IMR-90 (cell line): ENCODE measurements around the gene SLC12A4. TPM values are rescaled to one million over a fixed set of nuclear protein-coding genes. Genes with fewer than 3 reads are reported as not detected.

ENCODE experiments used
- ATAC-seq: fragments of 200-7000 bp; cut with Tn5 transposase; 2 replicates; pipeline ENCODE4 v1.9.1; 2020; ENCODE audit warnings: low read depth, mild to moderate bottlenecking, moderate library complexity
- BruUV-seq: library from RNA; stranded (reverse); fragments of 400-500 nt; replicated peaks from 2 replicates; lab custom pipeline; 2021; lab: Mats Ljungman, UMichigan
- CTCF ChIA-PET: fragments of 300-600 bp; formaldehyde crosslinking; extraction: SDS; loops from one replicate; lab custom pipeline; 2021; ENCODE audit warnings: antibody characterized with exemption; lab: Yijun Ruan, JAX
- POLR2A ChIA-PET: fragments of 300-600 bp; sonication (Branson Sonifier 250); formaldehyde crosslinking; loops from one replicate; lab custom pipeline; 2022; ENCODE audit warnings: antibody characterized with exemption; ENCODE audit not compliant: unreplicated experiment; lab: Charles Lee
- DNase-seq: peaks from one replicate; pipeline ENCODE4 v3.0.0; 2013
- H2AFZ ChIP-seq: replicated peaks from 2 replicates; pipeline ENCODE3; 2013; ENCODE audit warnings: low read length, mild to moderate bottlenecking; ENCODE audit not compliant: poor library complexity
- H2AK5ac ChIP-seq: 2 replicates; pipeline ENCODE4 v1.6.1; 2013; ENCODE audit warnings: low read depth, low read length, inconsistent platforms
- H2AK9ac ChIP-seq: replicated peaks from 2 replicates; pipeline ENCODE3; 2013; ENCODE audit warnings: mild to moderate bottlenecking, low read depth, low read length, moderate library complexity; ENCODE audit not compliant: poor library complexity
- H2BK120ac ChIP-seq: 2 replicates; pipeline ENCODE4 v1.6.1; 2013; ENCODE audit warnings: low read depth, low read length, inconsistent platforms
- H2BK15ac ChIP-seq: 3 replicates; pipeline ENCODE4 v1.6.1; 2013; ENCODE audit warnings: low read depth, low read length, inconsistent platforms
- H2BK20ac ChIP-seq: 2 replicates; pipeline ENCODE4 v1.6.1; 2013; ENCODE audit warnings: low read depth, mild to moderate bottlenecking, inconsistent platforms, low read length, moderate library complexity
- H2BK5ac ChIP-seq: 2 replicates; pipeline ENCODE4 v1.6.1; 2013; ENCODE audit warnings: mild to moderate bottlenecking, low read depth, low read length, inconsistent platforms; ENCODE audit not compliant: poor library complexity, severe bottlenecking
- H3K14ac ChIP-seq: replicated peaks from 2 replicates; pipeline ENCODE4 v1.6.1; 2013; ENCODE audit warnings: low read depth, low read length, inconsistent platforms
- H3K18ac ChIP-seq: 2 replicates; pipeline ENCODE4 v1.6.1; 2013; ENCODE audit warnings: low read depth, low read length, control low read depth
- H3K23ac ChIP-seq: 2 replicates; pipeline ENCODE4 v1.6.1; 2013; ENCODE audit warnings: low read depth, low read length, inconsistent platforms
- H3K27ac ChIP-seq: 2 replicates; pipeline ENCODE4 v1.5.1; 2013; ENCODE audit warnings: mild to moderate bottlenecking, control low read depth, low read length; ENCODE audit not compliant: insufficient read depth
- H3K27me3 ChIP-seq: 2 replicates; pipeline ENCODE4 v1.6.1; 2013; ENCODE audit warnings: low read length; ENCODE audit not compliant: control insufficient read depth, insufficient read depth
- H3K36me3 ChIP-seq: 2 replicates; pipeline ENCODE4 v1.6.1; 2013; ENCODE audit warnings: low read length, mixed read lengths; ENCODE audit not compliant: control insufficient read depth, insufficient read depth
- H3K4ac ChIP-seq: 2 replicates; pipeline ENCODE4 v1.6.1; 2013; ENCODE audit warnings: low read depth, low read length, inconsistent platforms
- H3K4me1 ChIP-seq: 2 replicates; pipeline ENCODE4 v1.6.1; 2013; ENCODE audit warnings: low read length, mixed read lengths; ENCODE audit not compliant: control insufficient read depth, insufficient read depth
- H3K4me2 ChIP-seq: 2 replicates; pipeline ENCODE4 v1.6.1; 2013; ENCODE audit warnings: low read depth, mild to moderate bottlenecking, control low read depth, low read length, moderate library complexity
- H3K4me3 ChIP-seq: 2 replicates; pipeline ENCODE4 v1.5.1; 2013; ENCODE audit warnings: low read depth, mild to moderate bottlenecking, control low read depth, low read length, moderate library complexity; ENCODE audit not compliant: insufficient read depth
- H3K56ac ChIP-seq: 2 replicates; pipeline ENCODE4 v1.6.1; 2013; ENCODE audit warnings: low read length, inconsistent platforms; ENCODE audit not compliant: insufficient read depth; ENCODE audit errors: extremely low read depth
- H3K79me1 ChIP-seq, 2 experiments: 2 replicates each; pipeline ENCODE4 v1.6.1; 2013; ENCODE audit warnings: low read length in 2 of 2, inconsistent platforms in 1 of 2, low read depth in 1 of 2
- H3K9ac ChIP-seq: 2 replicates; pipeline ENCODE4 v1.6.1; 2013; ENCODE audit warnings: low read depth, low read length, control low read depth
- H3K9me1 ChIP-seq: 2 replicates; pipeline ENCODE4 v1.6.1; 2013; ENCODE audit warnings: low read length, inconsistent platforms; ENCODE audit not compliant: insufficient read depth
- H3K9me3 ChIP-seq: 2 replicates; pipeline ENCODE4 v1.6.1; 2013; ENCODE audit warnings: low read length; ENCODE audit not compliant: control insufficient read depth, insufficient read depth
- H4K20me1 ChIP-seq: 2 replicates; pipeline ENCODE4 v1.6.1; 2013; ENCODE audit warnings: low read length, inconsistent platforms; ENCODE audit not compliant: insufficient read depth
- H4K5ac ChIP-seq: 2 replicates; pipeline ENCODE4 v1.6.1; 2013; ENCODE audit warnings: mild to moderate bottlenecking, low read depth, low read length, control low read depth
- H4K8ac ChIP-seq, 2 experiments: 2 replicates each; pipeline ENCODE4 v1.6.1; 2013; ENCODE audit warnings: low read depth in 2 of 2, low read length in 2 of 2, control low read depth in 1 of 2, inconsistent platforms in 1 of 2
- H4K91ac ChIP-seq: 2 replicates; pipeline ENCODE4 v1.6.1; 2013; ENCODE audit warnings: low read depth, low read length, inconsistent platforms; ENCODE audit not compliant: insufficient read depth
- CEBPB ChIP-seq: IDR thresholded peaks from 2 replicates; pipeline ENCODE4 v1.6.1; 2012; ENCODE audit warnings: low read depth, low read length, improper control_type of control experiment
- CHD1 ChIP-seq: IDR thresholded peaks from 2 replicates; pipeline ENCODE4 v1.6.1; 2012; ENCODE audit warnings: low read depth, low read length, improper control_type of control experiment
- MAFK ChIP-seq: IDR thresholded peaks from 2 replicates; pipeline ENCODE4 v1.6.1; 2012; ENCODE audit warnings: low read depth, low read length, improper control_type of control experiment
- MAZ ChIP-seq: IDR thresholded peaks from 2 replicates; pipeline ENCODE4 v1.6.1; 2012; ENCODE audit warnings: low read depth, mild to moderate bottlenecking, low read length, improper control_type of control experiment, moderate library complexity, borderline replicate concordance
- MXI1 ChIP-seq: IDR thresholded peaks from 2 replicates; pipeline ENCODE4 v1.6.1; 2012; ENCODE audit warnings: low read depth, mild to moderate bottlenecking, low read length, moderate library complexity, borderline replicate concordance
- NFE2L2 ChIP-seq: fragments of 150-350 bp; IDR thresholded peaks from 2 replicates; pipeline ENCODE4 v1.6.1; 2016; ENCODE audit warnings: low read depth, mild to moderate bottlenecking, low read length
- RAD21 ChIP-seq: IDR thresholded peaks from 2 replicates; pipeline ENCODE4 v1.6.1; 2012; ENCODE audit warnings: low read length, improper control_type of control experiment
- RCOR1 ChIP-seq: IDR thresholded peaks from 2 replicates; pipeline ENCODE4 v1.6.1; 2012; ENCODE audit warnings: mild to moderate bottlenecking, low read length, improper control_type of control experiment; ENCODE audit not compliant: insufficient replicate concordance
- RFX5 ChIP-seq: IDR thresholded peaks from 2 replicates; pipeline ENCODE4 v1.8.0; 2012; ENCODE audit warnings: low read depth, mild to moderate bottlenecking, low read length, moderate library complexity
- SMC3 ChIP-seq: fragments of 150-350 bp; IDR thresholded peaks from 2 replicates; pipeline ENCODE4 v1.6.1; 2016; ENCODE audit warnings: low read depth, mild to moderate bottlenecking, antibody characterized with exemption, low read length, moderate library complexity
- WGBS, 2 experiments: methylation state at CpG; one replicate each; pipeline versions ENCODE4 v1.1.5 to v1.1.7; 2013; ENCODE audit warnings: missing lambda C conversion rate in 2 of 2; ENCODE audit not compliant: insufficient read length in 1 of 2; ENCODE audit errors: extremely low coverage in 2 of 2; 5-methylcytosine and 5-hydroxymethylcytosine counted together
- dilution Hi-C: fragments of 300-500 bp; cut with HindIII; formaldehyde crosslinking; loops from one replicate; pipeline ENCODE4 v1.14.3; 2018; ENCODE audit warnings: low sequenced_read_pairs; ENCODE audit not compliant: unreplicated experiment
- in situ Hi-C: fragments of 300-500 bp; cut with MboI; formaldehyde crosslinking; loops from 3 replicates; pipeline ENCODE4 v1.14.3; 2019; ENCODE audit warnings: low sequenced_read_pairs, inconsistent platforms, mixed read lengths
- intact Hi-C: fragments of 100-400 bp; cut with micrococcal nuclease; formaldehyde crosslinking; loops from 2 replicates; pipeline ENCODE4 v1.10.0; 2022
- polyA plus RNA-seq, 3 experiments: library from polyadenylated mRNA; depleted of rRNA; stranded (reverse); fragments of >200 nt; gene quantifications; 2 replicates each; pipeline ENCODE4 v1.2.3, GENCODE V29; 2012; ENCODE audit warnings: low replicate concordance in 1 of 3
- total RNA-seq: library from RNA; depleted of rRNA; stranded (reverse); fragments of >200 nt; gene quantifications from 2 replicates; pipeline ENCODE4 v1.2.3, GENCODE V29; 2012
- TF ChIP-seq, protein P1 (sequence below): fragments of 150-350 bp; IDR thresholded peaks from 2 replicates; pipeline ENCODE4 v1.6.1; 2017; ENCODE audit warnings: mild to moderate bottlenecking, antibody characterized with exemption, low read length, low read depth
- TF ChIP-seq, protein P2 (sequence below): conservative IDR thresholded peaks from 2 replicates; pipeline ENCODE4 v1.5.1; 2012; ENCODE audit warnings: mild to moderate bottlenecking, low read depth, low read length, improper control_type of control experiment

The SLC12A4 gene
- total and polyA plus RNA-seq, 2 of the 4 experiments (the other 2 are of a cell fraction): 36.6 to 132 TPM

DNA sequence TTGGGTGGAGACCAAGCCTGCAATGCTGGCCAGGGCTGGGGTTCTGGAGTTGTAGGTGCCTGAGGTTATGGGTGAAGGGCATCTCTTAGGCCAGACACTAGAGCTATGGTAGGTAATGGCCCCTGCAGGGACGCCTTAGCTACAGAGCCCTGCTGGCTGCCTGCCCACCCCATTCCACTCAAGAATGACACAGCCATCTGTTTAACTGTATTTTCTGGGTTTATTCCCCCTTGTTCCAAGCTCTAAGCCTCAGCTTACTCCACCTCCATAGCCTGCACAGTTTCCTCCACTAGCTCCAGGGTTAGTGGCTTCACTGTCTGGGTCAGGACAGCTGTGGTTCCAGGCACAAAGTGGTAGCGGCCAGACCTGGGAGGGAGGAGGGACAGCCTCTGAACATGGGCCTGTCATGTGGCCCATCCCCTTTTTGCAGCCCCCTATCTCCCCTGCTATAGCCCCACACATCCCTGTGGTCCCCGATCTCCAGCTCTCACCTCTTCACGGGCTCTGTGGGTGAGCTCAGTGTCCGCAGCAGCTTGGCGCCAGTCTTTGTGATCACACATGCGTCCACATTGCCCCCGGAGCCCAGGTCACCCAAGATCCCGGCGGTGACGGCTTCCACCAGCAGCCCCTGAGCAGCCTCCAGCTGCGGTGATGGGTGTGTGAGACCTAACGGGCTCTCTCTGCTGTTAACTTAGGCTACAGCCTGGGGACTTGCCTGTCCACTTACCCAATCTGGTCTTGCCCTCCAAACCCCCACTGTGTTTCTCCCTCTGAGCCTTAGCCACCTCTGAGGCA lies 33.9 kb downstream of the SLC12A4 start:
- intact Hi-C loops: loop anchor here (1.0 to 5.0 kb wide), 2 partner anchors 106 to 372 kb away; partner anchors contain the start of gene CTCF
- H3K18ac ChIP-seq: no peak overlapping the region
- 33% methylated on average over 3 of the region's 13 CpGs; no CpG with 5 or more reads in 1 of the 2 experiments for WGBS, 2 experiments
- 0 out of 2 replicates have a peak overlapping the region, but pooled peaks have one; percentile 83 for H4K5ac ChIP-seq
- 0 out of 2 replicates have a peak overlapping the region, but pooled peaks have one; percentile 7 for H3K4ac ChIP-seq
- H2BK20ac ChIP-seq: no peak overlapping the region
- no peak overlapping the region for H2BK15ac ChIP-seq
- H4K91ac ChIP-seq: no peak overlapping the region; the same call in 1 of the 2 replicates
- peaks cover 15% of the 10 kb centered on the region for H3K36me3 ChIP-seq
- DNase-seq: no peak
- peak overlapping the region; percentile 89 to 97; a peak in 2 of 4 replicates for H4K8ac ChIP-seq
- TF ChIP-seq MAZ (no peak), MAFK (no peak), RAD21 (no peak), NFE2L2 (no peak), SMC3 (no peak), RCOR1 (no peak), RFX5 (no peak), CEBPB (no peak), CHD1 (no peak), MXI1 (no peak)
- TF ChIP-seq, protein P1, sequence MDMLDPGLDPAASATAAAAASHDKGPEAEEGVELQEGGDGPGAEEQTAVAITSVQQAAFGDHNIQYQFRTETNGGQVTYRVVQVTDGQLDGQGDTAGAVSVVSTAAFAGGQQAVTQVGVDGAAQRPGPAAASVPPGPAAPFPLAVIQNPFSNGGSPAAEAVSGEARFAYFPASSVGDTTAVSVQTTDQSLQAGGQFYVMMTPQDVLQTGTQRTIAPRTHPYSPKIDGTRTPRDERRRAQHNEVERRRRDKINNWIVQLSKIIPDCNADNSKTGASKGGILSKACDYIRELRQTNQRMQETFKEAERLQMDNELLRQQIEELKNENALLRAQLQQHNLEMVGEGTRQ: no peak
- TF ChIP-seq, protein P2, sequence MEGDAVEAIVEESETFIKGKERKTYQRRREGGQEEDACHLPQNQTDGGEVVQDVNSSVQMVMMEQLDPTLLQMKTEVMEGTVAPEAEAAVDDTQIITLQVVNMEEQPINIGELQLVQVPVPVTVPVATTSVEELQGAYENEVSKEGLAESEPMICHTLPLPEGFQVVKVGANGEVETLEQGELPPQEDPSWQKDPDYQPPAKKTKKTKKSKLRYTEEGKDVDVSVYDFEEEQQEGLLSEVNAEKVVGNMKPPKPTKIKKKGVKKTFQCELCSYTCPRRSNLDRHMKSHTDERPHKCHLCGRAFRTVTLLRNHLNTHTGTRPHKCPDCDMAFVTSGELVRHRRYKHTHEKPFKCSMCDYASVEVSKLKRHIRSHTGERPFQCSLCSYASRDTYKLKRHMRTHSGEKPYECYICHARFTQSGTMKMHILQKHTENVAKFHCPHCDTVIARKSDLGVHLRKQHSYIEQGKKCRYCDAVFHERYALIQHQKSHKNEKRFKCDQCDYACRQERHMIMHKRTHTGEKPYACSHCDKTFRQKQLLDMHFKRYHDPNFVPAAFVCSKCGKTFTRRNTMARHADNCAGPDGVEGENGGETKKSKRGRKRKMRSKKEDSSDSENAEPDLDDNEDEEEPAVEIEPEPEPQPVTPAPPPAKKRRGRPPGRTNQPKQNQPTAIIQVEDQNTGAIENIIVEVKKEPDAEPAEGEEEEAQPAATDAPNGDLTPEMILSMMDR: no peak
- ATAC-seq: peak; percentile 0; the same call in 1 of the 2 replicates
- H3K79me1 ChIP-seq: peaks cover 9 to 41% of the 10 kb centered on the region in 2 experiments; a peak in 3 of 4 replicates
- H3K23ac ChIP-seq: peak overlapping the region; percentile 72
- H3K56ac ChIP-seq: no peak overlapping the region; the same call in 1 of the 2 replicates
- dilution Hi-C loops: no loop called here
- peak overlapping the region; percentile 94 for H3K4me3 ChIP-seq
- no peaks in the 10 kb centered on the region for H3K9me3 ChIP-seq
- H3K9ac ChIP-seq: peak overlapping the region; percentile 64
- no TSS peak for BruUV-seq
- peaks cover 11% of the 10 kb centered on the region for H3K4me1 ChIP-seq
- H3K27me3 ChIP-seq: no peaks in the 10 kb centered on the region
- in situ Hi-C loops: loop anchor here (25.0 kb wide), 1 partner anchor 397 kb away; the partner anchor contains the start of gene RIPOR1
- H2BK5ac ChIP-seq: no peak overlapping the region
- peak overlapping the region; percentile 94 for H3K4me2 ChIP-seq
- H2BK120ac ChIP-seq: no peak overlapping the region
- H3K27ac ChIP-seq: no peak overlapping the region; the same call in 1 of the 2 replicates
- H4K20me1 ChIP-seq: peaks cover 4% of the 10 kb centered on the region
- H3K9me1 ChIP-seq: peaks cover 12% of the 10 kb centered on the region
- peak overlapping the region; percentile 43; the same call in 1 of the 2 replicates for H3K14ac ChIP-seq
- H2AK9ac ChIP-seq: peak overlapping the region; percentile 99
- POLR2A ChIA-PET: interaction anchor here (0.5 kb wide), 1 partner anchor 132 kb away, joined by 3 read pairs; no protein-coding TSS in a partner anchor
- peak overlapping the region; percentile 38 for H2AK5ac ChIP-seq
- H2AFZ ChIP-seq: peak overlapping the region; percentile 99
- CTCF ChIA-PET: interaction anchor here (0.6 to 3.0 kb wide), 3 partner anchors 79 to 212 kb away, joined by 3 to 16 read pairs (median 4); no protein-coding TSS in a partner anchor
